ENCODE results near the gene COL4A6. TPM values are rescaled to one million over a fixed set of nuclear protein-coding genes. Genes with fewer than 3 reads are reported as not detected.

Gene COL4A6
- total and polyA plus RNA-seq, 8 donors, result 1.2 to 17.5 (median 14.2) TPM

GRCh38 chrX:108156934-108157466 lies 281.2 kb downstream of the COL4A6 start:
- Histone ChIP-seq H3K4me3 (no peak overlapping the region), H3K9me3 (no peaks in the 10 kb centered on the region), H3K36me3 (peaks cover 0 to 33% of the 10 kb centered on the region in 2 donors), H3K4me1 (no peaks in the 10 kb centered on the region), H3K27ac (no peak overlapping the region), H3K27me3 (no peaks in the 10 kb centered on the region)
- DNase-seq (no peak), ATAC-seq (no peak)
- intact Hi-C loops (cut with DNase I), result no loop called here
- TF ChIP-seq CTCF (IDR thresholded peaks at IDR 0.05), result no peak

GRCh38 chrX:108156082-108156481 lies 282.1 kb downstream of the COL4A6 start:
- intact Hi-C loops (cut with DNase I), result no loop called here
- Histone ChIP-seq H3K4me3 (no peak overlapping the region), H3K9me3 (no peaks in the 10 kb centered on the region), H3K27ac (no peak overlapping the region), H3K27me3 (no peaks in the 10 kb centered on the region), H3K36me3 (peaks cover 0 to 36% of the 10 kb centered on the region in 2 donors), H3K4me1 (no peaks in the 10 kb centered on the region)
- ATAC-seq (no peak), DNase-seq (no peak)
- TF ChIP-seq CTCF (IDR thresholded peaks at IDR 0.05), result no peak

- Histone ChIP-seq H3K27ac (no peak overlapping the region), H3K4me1 (no peaks in the 10 kb centered on the region), H3K4me3 (no peak overlapping the region), H3K36me3 (peaks cover 0 to 39% of the 10 kb centered on the region in 2 donors), H3K9me3 (no peaks in the 10 kb centered on the region), H3K27me3 (no peaks in the 10 kb centered on the region)
- DNase-seq (no peak), ATAC-seq (no peak)
- intact Hi-C loops (cut with DNase I), result no loop called here
- TF ChIP-seq CTCF (IDR thresholded peaks at IDR 0.05), result no peak
These were observed 289.7 kb downstream of the COL4A6 start for GRCh38 chrX:108148524-108148923.

- Histone ChIP-seq H3K9me3 (no peaks in the 10 kb centered on the region), H3K27ac (no peak overlapping the region), H3K4me1 (no peaks in the 10 kb centered on the region), H3K27me3 (no peaks in the 10 kb centered on the region), H3K36me3 (peaks cover 0 to 63% of the 10 kb centered on the region in 2 donors), H3K4me3 (no peak overlapping the region)
- intact Hi-C loops (cut with DNase I), result no loop called here
- TF ChIP-seq CTCF (IDR thresholded peaks at IDR 0.05), result peak in 1 of 2 donors; percentile 16
- ATAC-seq (peak; percentile 46), DNase-seq (no peak)
These were observed 299.2 kb downstream of the COL4A6 start for GRCh38 chrX:108138814-108139702.

- Histone ChIP-seq H3K4me3 (no peak overlapping the region), H3K36me3 (peaks cover 0 to 46% of the 10 kb centered on the region in 2 donors), H3K27me3 (no peaks in the 10 kb centered on the region), H3K9me3 (no peaks in the 10 kb centered on the region), H3K4me1 (no peaks in the 10 kb centered on the region), H3K27ac (no peak overlapping the region)
- DNase-seq (no peak), ATAC-seq (no peak)
- intact Hi-C loops (cut with DNase I), result no loop called here
- no peak for TF ChIP-seq CTCF (IDR thresholded peaks at IDR 0.05)
These were observed 303.5 kb downstream of the COL4A6 start for GRCh38 chrX:108134724-108135123.

Data from left lung (tissue), 10 donors.